ENCODE results near the gene ADIPOR1. TPM values are rescaled to one million over a fixed set of nuclear protein-coding genes. Genes with fewer than 3 reads are reported as not detected.
"Not testable (repeated sequence)": the region's sequence is repeated elsewhere in the genome, so short reads cannot be mapped to it uniquely, and the experiment has no call there.

Gene ADIPOR1
- total RNA-seq (2022), result 68.3 and 71.4 TPM in 2 replicates
- percentile 87 among the genes with signal in this experiment for Bru-seq, nascent RNA
- percentile 85 among the genes with signal in this experiment for BruChase-seq, experiment 1, labeled RNA remaining after a 2-hour chase
- percentile 93 among the genes with signal in this experiment for BruChase-seq, experiment 2, labeled RNA remaining after a 6-hour chase
- long read RNA-seq, transcript ADIPOR1-201 (8 exons, 2,177 nt), result major isoform, 301 of 345 reads
- long read RNA-seq, partial matches to known transcripts, result 8 of 345 reads
- long read RNA-seq, other reads (novel, unspliced or antisense), result 36 of 345 reads

DNA sequence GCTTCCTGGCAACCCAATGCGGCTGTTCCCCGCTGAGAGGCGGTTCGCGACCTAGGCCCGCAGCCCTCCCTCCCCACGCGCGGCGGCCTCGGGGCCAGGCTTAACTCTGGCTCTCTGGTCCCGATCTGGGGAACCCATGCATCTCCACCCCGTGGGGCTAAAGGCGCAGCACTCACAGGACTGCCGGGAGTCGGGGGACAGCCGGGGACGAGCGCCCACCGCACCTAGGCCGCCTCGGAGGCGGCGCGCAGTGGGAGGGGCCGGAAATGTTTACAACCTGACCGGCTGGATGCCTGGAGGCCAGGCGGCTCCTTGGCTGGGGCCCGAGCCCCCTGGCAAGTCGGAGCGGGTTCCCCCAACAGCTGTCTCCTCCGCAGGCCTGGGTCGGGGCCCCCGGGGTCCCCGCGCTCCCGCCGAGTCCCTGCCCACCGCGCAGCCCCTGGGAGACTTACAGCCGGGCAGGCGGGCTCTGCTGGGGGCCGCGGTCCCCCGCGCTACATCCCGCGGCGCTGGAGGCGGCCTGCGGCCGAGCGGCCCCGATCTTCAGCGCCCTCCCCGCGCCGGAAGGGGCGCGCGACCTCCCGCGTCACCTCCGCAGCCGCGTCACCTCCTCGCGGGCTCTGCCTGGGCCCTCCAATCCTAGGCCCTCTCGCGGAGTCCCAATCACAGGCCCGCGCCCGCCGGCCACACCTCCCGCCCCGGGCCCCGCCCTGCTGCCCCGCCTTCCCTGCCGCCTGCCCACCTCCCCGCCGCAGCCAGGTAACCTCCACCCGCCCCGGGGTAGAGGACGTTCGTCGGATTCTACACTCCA, at the start of gene ADIPOR1:
ADIPOR1 (minus strand) TSS at position 580 of the 811 bp plus-strand sequence. CDS start 7,242 bp downstream, outside the sequence.
- H3K36me3 Mint-ChIP-seq (ENCODE audit: insufficient read depth, unreplicated experiment), result peaks cover 13% of the 10 kb centered on the region
- H3K36me3 ChIP-seq (ENCODE audit: control insufficient read depth, insufficient read depth, low read length), result no peaks in the 10 kb centered on the region
- intact Hi-C loops (cut with micrococcal nuclease; ENCODE audit: unreplicated experiment), result loop anchor here (1.0 to 2.0 kb wide), 2 partner anchors 97 to 148 kb away; partner anchors contain the start of gene PCAT6
- ChIA-PET CTCF (no interaction called here), POLR2A (no interaction called here)
- no peaks in the 10 kb centered on the region for H3K9me3 ChIP-seq
- H3K27ac Mint-ChIP-seq (ENCODE audit: unreplicated experiment), result peak within 1 kb of the TSS; percentile 49
- peaks cover 20% of the 10 kb centered on the region for H3K4me1 Mint-ChIP-seq (ENCODE audit: low read depth, unreplicated experiment)
- peaks cover 18% of the 10 kb centered on the region for H3K4me1 ChIP-seq
- H3K27me3 ChIP-seq (replicated peaks; ENCODE audit: control insufficient read depth, insufficient read depth, low read length), result no peaks in the 10 kb centered on the region
- H3K9me3 Mint-ChIP-seq (ENCODE audit: unreplicated experiment), result no peaks in the 10 kb centered on the region
- peak within 1 kb of the TSS; percentile 75 for H3K4me3 ChIP-seq (ENCODE audit: low read depth, low read length)
- BruUV-seq (replicated peaks), result no TSS peak
- peak in 1 of 2 experiments; percentile 31 for TF ChIP-seq CTCF (IDR thresholded peaks at IDR 0.05; ENCODE audit: insufficient read depth in 1 of 2, low read depth in 1 of 2, low read length in 1 of 2, severe bottlenecking in 1 of 2, unreplicated experiment in 1 of 2)
- peak within 1 kb of the TSS; percentile 82 for H3K4me3 Mint-ChIP-seq (ENCODE audit: unreplicated experiment)
- DNase-seq, result peak; percentile 94 to 95
- H3K27me3 Mint-ChIP-seq (ENCODE audit: insufficient read depth, unreplicated experiment), result no peaks in the 10 kb centered on the region

GRCh38 chr1:203006948-203007871, 49.1 kb upstream of the ADIPOR1 start, which contains the start of gene TMEM183A:
Gene TMEM183A (plus strand): TSS chr1:203007374. CDS start chr1:203007466, 92 bp downstream.
- no peaks in the 10 kb centered on the region for H3K9me3 Mint-ChIP-seq (ENCODE audit: unreplicated experiment)
- POLR2A ChIA-PET, result interaction anchor here (0.6 to 1.9 kb wide), 13 partner anchors 13 to 1020 kb away, joined by 3 to 15 read pairs (median 4); partner anchors contain the start of genes KLHL12 and PPFIA4
- peak; percentile 97 to 98 for DNase-seq
- TF ChIP-seq CTCF (IDR thresholded peaks at IDR 0.05; ENCODE audit: insufficient read depth in 1 of 2, low read depth in 1 of 2, low read length in 1 of 2, severe bottlenecking in 1 of 2, unreplicated experiment in 1 of 2), result no peak
- CTCF ChIA-PET, result interaction anchor here (0.6 to 1.1 kb wide), 3 partner anchors 120 to 265 kb away, joined by 3 to 9 read pairs (median 5); partner anchors contain the start of gene ADORA1
- intact Hi-C loops (cut with micrococcal nuclease; ENCODE audit: unreplicated experiment), result loop anchor here (2.0 kb wide), 1 partner anchor 118 kb away; the partner anchor contains the start of gene RABIF
- Histone ChIP-seq H3K4me1 (peaks cover 5% of the 10 kb centered on the region; the same call in 1 of the 2 replicates), H3K9me3 (no peaks in the 10 kb centered on the region), H3K36me3 (ENCODE audit: control insufficient read depth, insufficient read depth, low read length) (no peaks in the 10 kb centered on the region; the same call in none of the 2 replicates), H3K4me3 (ENCODE audit: low read depth, low read length) (peak within 1 kb of the TSS; percentile 51), H3K27me3 (replicated peaks; ENCODE audit: control insufficient read depth, insufficient read depth, low read length) (no peaks in the 10 kb centered on the region)
- no TSS peak for BruUV-seq (replicated peaks)
- peaks cover 22% of the 10 kb centered on the region for H3K4me1 Mint-ChIP-seq (ENCODE audit: low read depth, unreplicated experiment)
- peaks cover 57% of the 10 kb centered on the region for H3K36me3 Mint-ChIP-seq (ENCODE audit: insufficient read depth, unreplicated experiment)
- no peaks in the 10 kb centered on the region for H3K27me3 Mint-ChIP-seq (ENCODE audit: insufficient read depth, unreplicated experiment)
- peak within 1 kb of the TSS; percentile 88 for H3K27ac Mint-ChIP-seq (ENCODE audit: unreplicated experiment)
- H3K4me3 Mint-ChIP-seq (ENCODE audit: unreplicated experiment), result peak within 1 kb of the TSS; percentile 91

DNA sequence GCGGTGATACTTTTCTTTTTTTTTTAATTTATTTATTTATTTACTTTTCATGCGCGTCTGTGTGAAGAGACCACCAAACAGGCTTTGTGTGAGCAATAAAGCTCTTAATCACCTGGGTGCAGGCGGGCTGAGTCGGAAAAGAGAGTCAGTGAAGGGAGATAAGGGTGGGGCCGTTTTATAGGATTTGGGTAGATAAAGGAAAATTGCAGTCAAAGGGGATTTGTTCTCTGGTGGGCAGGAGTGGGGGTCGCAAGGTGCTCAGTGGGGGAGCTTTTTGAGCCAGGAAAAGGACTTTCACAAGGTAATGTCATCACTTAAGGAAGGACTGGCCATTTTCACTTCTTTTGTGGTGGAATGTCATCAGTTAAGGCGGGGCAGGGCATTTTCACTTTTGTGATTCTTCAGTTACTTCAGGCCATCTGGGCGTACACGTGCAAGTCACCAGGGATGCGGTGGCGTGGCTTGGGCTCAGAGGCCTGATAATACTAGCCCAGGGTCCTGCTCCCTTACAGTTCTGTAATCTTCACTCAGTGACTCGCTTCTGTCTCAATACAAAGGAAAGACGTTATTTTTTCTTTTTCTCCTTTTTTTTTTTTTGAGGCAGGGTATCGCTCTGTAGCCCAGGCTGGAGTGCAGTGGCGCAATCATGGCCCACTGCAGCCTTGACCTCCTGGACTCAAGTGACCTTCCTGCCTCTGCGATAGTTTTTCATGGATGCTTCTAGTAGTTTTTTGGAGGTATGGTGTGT, 47.5 kb upstream of the ADIPOR1 start:
- POLR2A ChIA-PET, result interaction anchor here (1.9 kb wide), 1 partner anchor 78 kb away, joined by 15 read pairs; the partner anchor contains the start of gene KLHL12
- H3K27ac Mint-ChIP-seq (ENCODE audit: unreplicated experiment), result peak overlapping the region; percentile 88
- DNase-seq; H3K27me3 Mint-ChIP-seq (ENCODE audit: insufficient read depth, unreplicated experiment); H3K9me3 Mint-ChIP-seq (ENCODE audit: unreplicated experiment); H3K9me3 ChIP-seq; H3K36me3 ChIP-seq (ENCODE audit: control insufficient read depth, insufficient read depth, low read length); BruUV-seq (replicated peaks); CTCF ChIA-PET; H3K4me1 ChIP-seq; H3K27me3 ChIP-seq (replicated peaks; ENCODE audit: control insufficient read depth, insufficient read depth, low read length): not testable (repeated sequence)
- peak overlapping the region; percentile 51 for H3K4me3 ChIP-seq (ENCODE audit: low read depth, low read length)
- peaks cover 40% of the 10 kb centered on the region for H3K36me3 Mint-ChIP-seq (ENCODE audit: insufficient read depth, unreplicated experiment)
- H3K4me1 Mint-ChIP-seq (ENCODE audit: low read depth, unreplicated experiment), result peaks cover 22% of the 10 kb centered on the region
- intact Hi-C loops (cut with micrococcal nuclease; ENCODE audit: unreplicated experiment), result loop anchor here (2.0 kb wide), 1 partner anchor 117 kb away; the partner anchor contains the start of gene RABIF
- peak overlapping the region; percentile 91 for H3K4me3 Mint-ChIP-seq (ENCODE audit: unreplicated experiment)

All from Caco-2 (cell line).